Epidermal melanocyte (primary cell): ENCODE results near the gene HDAC5.

Experiments
- DNase-seq: peaks from one replicate; pipeline ENCODE4 v3.0.0; 2011; ENCODE audit warnings: low spot score; ENCODE audit not compliant: insufficient read length

HDAC5 gene

DNA sequence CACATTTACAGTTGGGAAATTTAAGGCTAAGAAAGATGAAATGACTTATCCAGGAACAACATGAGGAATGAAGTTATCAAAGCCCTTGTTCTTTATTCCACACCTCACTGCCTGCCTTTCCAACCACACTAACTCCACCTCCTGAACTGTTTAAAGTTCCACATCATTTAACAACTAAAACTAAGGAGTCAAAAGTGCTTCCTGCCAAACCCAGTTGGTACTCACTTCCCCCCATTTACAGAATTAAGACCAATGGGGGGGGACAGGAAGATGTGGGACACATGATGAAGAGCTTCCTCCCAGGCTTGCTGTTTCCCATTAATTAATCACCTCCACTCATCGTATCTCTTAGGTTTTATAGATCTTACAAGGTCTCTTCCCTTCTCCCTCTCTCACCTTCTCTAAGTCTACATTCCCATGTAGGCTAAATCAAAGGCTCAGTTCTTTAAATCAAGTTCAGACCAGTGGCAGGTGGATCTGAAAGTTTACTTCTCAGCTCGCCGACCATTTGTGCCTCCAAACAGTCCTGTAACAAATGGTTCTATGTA, 89.5 kb downstream of the HDAC5 start:
- no peak for DNase-seq

DNA sequence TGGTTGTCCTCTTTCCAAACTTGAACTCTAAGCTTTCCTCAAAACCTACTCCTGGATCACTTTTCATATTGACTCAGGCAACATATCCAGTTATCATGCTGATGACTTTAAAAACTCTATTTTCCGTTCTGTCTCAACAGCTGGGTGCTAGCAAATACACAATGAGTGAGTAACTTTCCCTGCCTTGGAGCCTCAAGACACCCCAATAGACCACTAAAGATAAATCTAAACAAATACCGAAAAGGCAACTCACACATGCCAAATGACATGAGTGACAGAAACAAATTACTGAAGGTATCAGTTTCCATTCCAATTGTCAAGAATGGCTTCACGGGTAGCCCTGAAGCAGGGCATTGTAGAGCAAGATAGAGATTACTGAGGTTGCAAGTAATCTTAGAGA, 93.0 kb downstream of the HDAC5 start:
- no peak for DNase-seq

DNA sequence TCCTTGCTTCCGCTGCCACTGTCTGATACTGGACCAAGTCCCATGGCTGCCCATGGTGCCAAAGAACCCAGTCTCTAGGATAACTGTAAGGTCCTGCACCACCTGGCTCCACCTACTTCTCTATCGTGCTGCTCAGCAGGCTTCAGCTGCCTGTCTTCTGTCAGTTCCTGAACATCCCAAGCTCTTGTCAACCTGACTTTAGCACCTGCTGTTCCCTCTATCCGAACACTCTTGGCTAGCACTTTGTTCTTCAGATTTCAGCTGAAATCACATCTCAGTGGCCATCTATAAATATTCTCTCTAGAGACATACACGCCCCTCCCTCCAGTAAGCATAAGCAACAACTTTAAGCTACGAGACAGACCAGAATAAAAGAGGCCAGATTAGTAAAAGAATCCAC, 93.7 kb downstream of the HDAC5 start:
- DNase-seq = no peak
